GM18502 (cell line): Measurements from ENCODE around the gene TAF1C.
A peak's percentile ranks its signal among the peaks of the same experiment; 100 is the strongest.
"Not testable (repeated sequence)": the region's sequence is repeated elsewhere in the genome, so short reads cannot be mapped to it uniquely, and the experiment has no call there.

Experiments used
- ATAC-seq: cut with Tn5 transposase; IDR thresholded peaks from one replicate; pipeline ENCODE4 v1.9.1; 2021; ENCODE audit warnings: mild to moderate bottlenecking; ENCODE audit not compliant: unreplicated experiment, poor library complexity

Gene TAF1C

DNA sequence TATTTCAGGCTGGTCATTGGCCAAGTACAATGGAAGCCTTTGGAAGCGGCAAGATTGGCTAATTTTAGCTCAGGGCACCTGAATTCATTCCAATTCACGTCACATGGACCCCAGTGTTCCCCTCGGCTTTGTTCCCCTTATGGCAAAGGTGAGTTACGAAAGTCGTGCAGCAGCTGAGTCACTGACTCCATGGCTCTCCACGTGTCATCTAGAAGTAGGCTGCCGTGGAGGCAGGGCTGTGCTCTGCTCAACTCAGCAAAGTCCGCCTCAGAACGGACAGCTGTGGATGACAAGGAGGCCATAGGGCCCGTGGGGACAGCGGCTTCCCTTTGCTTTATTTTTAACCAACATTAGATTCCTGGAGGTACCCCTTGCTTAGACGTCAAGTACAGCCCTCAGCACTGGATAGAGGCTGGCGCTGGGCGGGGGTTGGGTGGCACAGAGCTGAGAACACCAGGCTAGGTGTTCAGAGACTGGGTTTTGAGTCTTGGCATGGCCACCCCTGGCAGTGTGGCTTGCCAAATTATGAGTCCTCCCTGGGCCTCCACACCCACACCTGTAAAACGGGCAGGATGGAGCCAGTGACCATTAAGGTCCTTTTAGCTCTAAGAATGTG is 27.7 kb upstream of the TAF1C start:
- ATAC-seq, result no peak

GRCh38 chr16:84212631-84213030 is 25.8 kb upstream of the TAF1C start:
- no peak for ATAC-seq

GRCh38 chr16:84212154-84212553 is 25.3 kb upstream of the TAF1C start:
- ATAC-seq, result no peak

DNA sequence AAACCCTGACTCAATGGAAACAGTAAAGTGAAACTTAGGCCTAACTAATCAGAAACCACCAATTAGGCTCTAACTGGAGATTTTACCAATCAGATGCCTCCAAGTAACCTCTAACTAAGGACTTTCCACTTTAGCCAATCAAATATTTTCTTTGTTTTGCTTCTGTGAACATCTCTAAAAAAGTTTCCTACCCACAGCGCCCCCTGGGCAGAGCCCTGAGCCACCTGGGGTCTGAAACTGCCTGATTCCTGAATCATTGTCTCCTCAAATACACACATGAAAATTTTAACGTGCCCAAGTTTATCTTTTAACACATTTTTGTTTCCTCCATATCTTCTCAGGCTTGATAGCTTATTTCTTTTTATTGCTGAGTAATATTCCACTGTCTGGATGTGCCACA is 23.1 kb upstream of the TAF1C start:
- ATAC-seq, result no peak

DNA sequence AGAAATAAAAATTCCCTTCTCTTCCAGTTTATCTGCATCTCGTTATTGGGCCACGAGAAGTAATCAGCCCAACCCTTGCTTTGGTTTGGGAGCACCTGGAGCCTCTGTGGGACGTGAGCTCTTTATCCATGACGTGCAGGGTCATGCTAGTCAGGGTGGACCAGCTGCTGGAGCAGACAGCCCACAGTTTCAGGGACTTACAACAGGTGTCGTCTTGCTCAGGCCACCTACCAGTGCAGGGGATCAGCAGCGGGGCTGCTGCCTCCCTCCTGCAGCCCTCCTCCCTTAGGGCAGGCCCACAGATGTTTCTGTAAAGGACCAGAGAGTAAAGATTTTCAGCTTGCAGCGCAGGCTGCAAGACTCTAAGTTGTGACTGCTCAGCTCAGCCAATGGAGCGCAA is 21.0 kb upstream of the TAF1C start:
- no peak for ATAC-seq

- ATAC-seq, result no peak
Observed at GRCh38 chr16:84207251-84207650, 20.4 kb upstream of the TAF1C start.

DNA sequence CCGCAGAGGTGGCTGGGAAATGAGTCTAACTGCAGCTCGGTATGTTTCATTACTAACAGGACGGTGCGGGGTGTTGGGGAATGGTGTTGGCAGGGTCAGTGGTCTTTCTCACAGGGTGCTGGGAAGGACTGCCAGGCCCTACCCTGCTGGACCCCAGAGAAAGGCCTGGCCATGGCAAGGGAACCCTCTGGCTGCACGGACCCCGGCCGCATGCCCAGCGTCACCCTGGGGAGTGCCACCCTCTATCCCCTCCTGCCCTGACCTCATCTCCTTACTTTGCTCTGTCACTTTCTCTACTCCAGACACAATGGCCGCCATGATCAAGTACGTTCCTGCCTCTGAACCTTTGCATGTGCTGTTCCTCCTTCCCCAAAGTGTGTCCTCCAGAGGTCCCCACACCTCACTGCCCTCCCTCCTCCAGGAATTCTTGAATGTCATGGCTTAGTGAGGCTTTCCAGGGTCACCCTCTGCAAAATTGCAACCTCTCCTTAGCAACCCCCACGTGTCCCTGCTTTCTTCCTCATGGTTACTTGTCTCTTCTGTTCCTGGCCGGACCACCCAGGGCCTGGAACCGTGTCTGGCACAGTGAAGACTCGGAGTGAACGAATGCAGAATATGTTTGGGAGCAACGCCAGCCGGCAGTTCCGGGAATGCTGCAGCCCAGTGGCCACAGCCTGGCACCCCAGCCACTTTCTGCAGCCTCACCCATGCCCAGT is 19.3 kb upstream of the TAF1C start:
- ATAC-seq, result no peak

DNA sequence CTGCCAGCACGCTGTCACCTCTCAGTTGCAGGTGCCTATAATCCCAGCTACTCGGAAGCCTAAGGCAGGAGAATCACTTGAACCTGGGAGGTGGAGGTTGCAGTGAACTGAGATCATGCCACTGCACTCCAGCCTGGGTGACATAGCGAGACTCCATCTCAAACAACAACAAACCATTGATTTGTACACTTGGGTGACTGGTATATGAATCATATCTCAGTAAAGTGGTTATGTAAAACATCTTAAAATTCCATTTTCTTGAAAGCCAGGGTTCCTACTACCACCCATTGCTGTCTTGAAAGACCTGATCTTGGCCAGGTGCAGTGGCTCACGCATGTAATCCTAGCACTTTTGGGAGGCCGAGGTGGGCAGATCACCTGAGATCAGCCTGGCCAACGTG is 18.3 kb upstream of the TAF1C start:
- ATAC-seq, result not testable (repeated sequence)

DNA sequence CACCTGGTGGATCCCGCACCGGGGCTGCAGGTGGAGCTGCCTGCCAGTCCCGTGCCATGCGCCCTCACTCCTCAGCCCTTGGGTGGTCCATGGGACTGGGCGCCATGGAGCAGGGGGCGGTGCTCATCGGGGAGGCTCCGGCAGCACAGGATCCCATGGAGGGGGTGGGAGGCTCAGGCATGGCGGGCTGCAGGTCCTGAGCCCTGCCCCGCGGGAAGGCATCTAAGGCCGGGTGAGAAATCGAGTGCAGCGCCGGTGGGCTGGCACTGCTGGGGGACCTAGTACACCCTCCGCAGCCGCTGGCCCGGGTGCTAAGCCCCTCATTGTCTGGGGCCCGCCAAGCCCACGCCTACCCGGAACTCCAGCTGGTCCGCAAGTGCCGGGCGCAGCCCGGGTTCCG is 17.7 kb upstream of the TAF1C start:
- ATAC-seq, result not testable (repeated sequence)

DNA sequence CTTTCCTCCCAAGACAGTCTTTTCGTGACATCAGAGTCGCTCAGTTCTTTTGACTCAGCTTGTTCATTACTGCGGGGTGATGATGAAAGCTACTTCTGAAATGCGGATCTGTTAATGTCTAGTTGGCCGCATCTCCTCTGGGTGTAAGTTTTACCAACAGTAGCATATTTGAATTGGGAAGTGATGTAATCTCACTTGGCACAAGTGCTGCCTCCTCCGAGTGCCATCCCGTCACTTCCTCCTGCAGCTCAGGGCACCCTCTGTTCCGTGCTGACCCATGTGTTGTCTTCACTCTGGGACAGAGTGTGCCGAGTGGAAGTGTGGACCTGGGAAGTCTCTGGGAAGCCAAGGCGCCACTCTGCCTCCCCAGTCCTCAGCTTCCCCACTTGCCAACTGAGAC is 13.0 kb upstream of the TAF1C start:
- ATAC-seq, result no peak

- ATAC-seq, result no peak
Observed at GRCh38 chr16:84199097-84199496, 12.2 kb upstream of the TAF1C start.

DNA sequence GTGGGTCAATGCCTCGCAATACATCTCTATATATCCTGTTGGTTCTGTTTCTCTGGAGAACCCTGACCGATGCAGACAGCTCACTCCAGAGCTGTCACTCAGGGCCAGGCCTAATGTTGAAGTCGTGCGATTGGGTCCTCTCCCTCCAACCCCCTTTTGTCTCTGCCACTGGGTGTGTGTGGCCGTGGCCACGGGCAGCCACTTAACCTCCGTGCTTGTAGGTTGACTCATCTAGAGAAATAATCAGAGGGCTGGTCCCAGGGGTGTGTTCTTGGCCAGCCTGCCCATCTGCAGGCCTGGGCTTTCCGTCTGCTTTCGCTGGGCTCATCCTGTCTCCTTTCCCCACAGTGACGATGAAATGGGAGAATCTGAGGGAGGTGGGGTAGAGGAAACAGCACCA is 11.5 kb upstream of the TAF1C start:
- no peak for ATAC-seq

DNA sequence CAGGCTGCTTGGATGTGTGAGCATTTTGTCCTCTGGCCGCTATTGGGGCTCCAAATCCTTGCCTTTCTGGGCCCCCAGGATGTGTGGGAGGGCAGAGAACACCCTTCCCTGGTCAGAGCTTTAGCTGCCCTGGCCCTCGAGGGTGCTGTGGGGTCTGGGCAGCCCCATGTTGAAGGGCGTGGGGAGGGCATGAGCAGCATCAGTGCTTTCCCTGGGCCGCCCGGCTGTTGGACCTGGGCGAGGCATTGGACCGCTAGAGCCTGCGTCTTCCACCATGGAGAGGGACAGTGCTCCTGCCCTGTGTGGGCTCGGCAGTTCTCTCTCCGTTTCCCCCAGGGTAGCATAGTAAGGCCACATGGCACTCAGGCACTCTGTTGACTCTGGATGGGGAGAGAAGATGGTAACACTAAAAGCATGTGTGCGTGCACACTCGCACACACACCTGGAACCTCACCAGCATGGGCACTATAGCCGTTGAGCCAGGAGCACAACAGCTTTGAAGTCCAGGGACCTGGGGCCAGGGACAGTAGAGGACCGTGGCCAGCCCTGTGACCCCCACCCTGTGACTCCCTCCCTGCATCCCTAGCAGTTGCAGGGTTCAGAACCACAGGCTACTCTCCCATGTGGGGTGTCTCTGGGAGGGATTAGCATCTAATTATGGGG is 10.7 kb upstream of the TAF1C start:
- no peak for ATAC-seq

GRCh38 chr16:84196727-84197394 is 10.0 kb upstream of the TAF1C start:
- ATAC-seq, result no peak

DNA sequence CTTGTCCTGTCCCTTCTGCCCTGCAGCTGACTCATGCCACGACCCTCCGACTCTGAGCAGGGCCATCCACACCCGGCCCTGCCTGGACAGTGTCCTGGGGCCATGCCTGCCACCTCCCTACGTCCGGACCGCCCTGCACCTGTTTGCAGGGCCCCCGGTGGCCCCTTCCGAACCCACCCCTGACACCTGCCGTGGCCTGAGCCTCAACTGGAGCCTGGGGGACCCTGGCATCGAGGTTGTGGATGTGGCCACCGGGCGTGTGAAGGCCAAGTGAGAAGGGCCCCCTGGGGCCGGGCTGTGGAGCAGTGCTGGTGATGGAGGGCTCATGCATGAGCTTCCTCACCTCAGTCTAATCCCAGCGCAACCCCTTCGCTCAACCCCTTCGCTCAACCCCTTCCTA is 9.2 kb upstream of the TAF1C start:
- no peak for ATAC-seq

GRCh38 chr16:84195201-84196093 is 8.6 kb upstream of the TAF1C start:
- no peak for ATAC-seq

- peak; percentile 57 for ATAC-seq
Observed at GRCh38 chr16:84194470-84195200, 7.8 kb upstream of the TAF1C start.

- ATAC-seq, result no peak
Observed at GRCh38 chr16:84194018-84194417, 7.2 kb upstream of the TAF1C start.

GRCh38 chr16:84193480-84193879 is 6.6 kb upstream of the TAF1C start:
- ATAC-seq, result no peak

- ATAC-seq, result no peak
Observed at GRCh38 chr16:84191466-84191865, 4.6 kb upstream of the TAF1C start.
